A673 (cell line): ENCODE measurements around the gene PPP2R5C.

Source experiments
- EZH2 ChIP-seq: fragments of 200-600 bp; sonication (generic); IDR thresholded peaks from 2 replicates; pipeline ENCODE4 v1.6.1; 2017; ENCODE audit warnings: borderline replicate concordance, low read depth, mild to moderate bottlenecking, mixed read lengths, antibody characterized with exemption, low read length; ENCODE audit not compliant: poor library complexity, severe bottlenecking
- TF ChIP-seq, protein P1 (sequence below): fragments of 300-800, 200-600 bp; sonication (generic); conservative IDR thresholded peaks from 2 replicates; pipeline ENCODE4 v1.5.1; 2017; ENCODE audit warnings: low read depth, mild to moderate bottlenecking, antibody characterized with exemption, low read length, moderate library complexity, mixed read lengths

- TF ChIP-seq, protein P1, sequence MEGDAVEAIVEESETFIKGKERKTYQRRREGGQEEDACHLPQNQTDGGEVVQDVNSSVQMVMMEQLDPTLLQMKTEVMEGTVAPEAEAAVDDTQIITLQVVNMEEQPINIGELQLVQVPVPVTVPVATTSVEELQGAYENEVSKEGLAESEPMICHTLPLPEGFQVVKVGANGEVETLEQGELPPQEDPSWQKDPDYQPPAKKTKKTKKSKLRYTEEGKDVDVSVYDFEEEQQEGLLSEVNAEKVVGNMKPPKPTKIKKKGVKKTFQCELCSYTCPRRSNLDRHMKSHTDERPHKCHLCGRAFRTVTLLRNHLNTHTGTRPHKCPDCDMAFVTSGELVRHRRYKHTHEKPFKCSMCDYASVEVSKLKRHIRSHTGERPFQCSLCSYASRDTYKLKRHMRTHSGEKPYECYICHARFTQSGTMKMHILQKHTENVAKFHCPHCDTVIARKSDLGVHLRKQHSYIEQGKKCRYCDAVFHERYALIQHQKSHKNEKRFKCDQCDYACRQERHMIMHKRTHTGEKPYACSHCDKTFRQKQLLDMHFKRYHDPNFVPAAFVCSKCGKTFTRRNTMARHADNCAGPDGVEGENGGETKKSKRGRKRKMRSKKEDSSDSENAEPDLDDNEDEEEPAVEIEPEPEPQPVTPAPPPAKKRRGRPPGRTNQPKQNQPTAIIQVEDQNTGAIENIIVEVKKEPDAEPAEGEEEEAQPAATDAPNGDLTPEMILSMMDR: no peak
- no peak for TF ChIP-seq EZH2
Observed at GRCh38 chr14:101739446-101740141, 21.9 kb upstream of the PPP2R5C start.
